Progenitor cell of endocrine pancreas (in vitro differentiated cells): ENCODE data around the gene DNAJB11. TPM values are rescaled to one million over a fixed set of nuclear protein-coding genes. Genes with fewer than 3 reads are reported as not detected.

Experiments used
- DNase-seq: peaks from one replicate; pipeline ENCODE4 v3.0.0; 2021; ENCODE audit warnings: low spot score; ENCODE audit not compliant: unreplicated experiment
- H3K27ac Mint-ChIP-seq: 2 replicates; pipeline ENCODE4 v1.8.0; 2021; ENCODE audit warnings: mild to moderate bottlenecking, moderate library complexity, mixed read lengths
- H3K27me3 Mint-ChIP-seq: 2 replicates; pipeline ENCODE4 v1.8.0; 2021; ENCODE audit warnings: mixed read lengths
- H3K36me3 Mint-ChIP-seq: 2 replicates; pipeline ENCODE4 v1.8.0; 2022; ENCODE audit warnings: mixed read lengths; ENCODE audit not compliant: insufficient read depth
- H3K4me1 Mint-ChIP-seq: 2 replicates; pipeline ENCODE4 v1.8.0; 2021; ENCODE audit warnings: low read depth, mixed read lengths
- H3K4me3 Mint-ChIP-seq: 2 replicates; pipeline ENCODE4 v1.8.0; 2021; ENCODE audit warnings: low read depth, mild to moderate bottlenecking, moderate library complexity, mixed read lengths
- H3K9me3 Mint-ChIP-seq: 2 replicates; pipeline ENCODE4 v1.8.0; 2021; ENCODE audit warnings: low read depth, mixed read lengths
- total RNA-seq: library from RNA; stranded (reverse); gene quantifications from 2 replicates; pipeline ENCODE4 v1.2.1, GENCODE V29; 2021
- TF ChIP-seq, protein P1 (sequence below): fragments of 200-600 bp; sonication (generic); IDR thresholded peaks from one replicate; pipeline ENCODE4 v1.5.0; 2021; ENCODE audit warnings: antibody characterized with exemption, mild to moderate bottlenecking; ENCODE audit not compliant: unreplicated experiment

Gene DNAJB11
- total RNA-seq, 1 donor from 2014 or later, result 53.4 TPM

DNA sequence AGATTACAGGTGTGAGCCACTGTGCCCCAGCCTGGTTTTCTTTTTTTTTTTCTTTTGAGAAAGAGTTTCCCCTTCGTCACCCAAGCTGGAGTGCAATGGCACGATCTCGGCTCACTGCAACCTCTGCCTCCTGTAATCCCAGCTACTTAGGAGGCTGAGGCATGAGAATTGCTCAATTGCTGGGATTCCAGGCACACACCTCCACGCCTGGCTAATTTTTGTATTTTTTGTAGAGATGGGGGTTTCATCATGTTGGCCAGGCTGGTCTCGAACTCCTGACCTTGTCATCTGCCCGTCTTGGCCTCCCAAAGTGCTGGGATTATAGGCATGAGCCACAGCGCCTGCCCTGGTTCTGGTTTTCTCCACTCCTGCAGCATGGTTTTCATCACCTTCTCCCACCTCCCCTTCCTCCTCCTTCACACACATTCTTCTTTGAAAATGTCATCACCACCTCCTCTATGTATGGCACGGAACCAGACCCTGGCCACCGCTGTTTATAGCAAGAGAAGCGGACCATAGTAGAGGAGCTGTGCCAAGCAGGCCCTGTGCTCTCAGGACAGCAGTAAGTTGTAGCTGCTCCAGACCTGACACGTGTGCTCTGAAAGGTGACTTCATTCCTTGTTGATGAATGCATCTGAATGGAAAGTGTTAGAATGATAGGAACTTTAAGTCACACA lies 27.7 kb downstream of the DNAJB11 start:
- Mint-ChIP-seq H3K4me3 (no peak overlapping the region), H3K36me3 (no peaks in the 10 kb centered on the region), H3K27me3 (peaks cover 4% of the 10 kb centered on the region), H3K9me3 (no peaks in the 10 kb centered on the region), H3K27ac (no peak overlapping the region), H3K4me1 (peaks cover 25% of the 10 kb centered on the region)
- TF ChIP-seq, protein P1, sequence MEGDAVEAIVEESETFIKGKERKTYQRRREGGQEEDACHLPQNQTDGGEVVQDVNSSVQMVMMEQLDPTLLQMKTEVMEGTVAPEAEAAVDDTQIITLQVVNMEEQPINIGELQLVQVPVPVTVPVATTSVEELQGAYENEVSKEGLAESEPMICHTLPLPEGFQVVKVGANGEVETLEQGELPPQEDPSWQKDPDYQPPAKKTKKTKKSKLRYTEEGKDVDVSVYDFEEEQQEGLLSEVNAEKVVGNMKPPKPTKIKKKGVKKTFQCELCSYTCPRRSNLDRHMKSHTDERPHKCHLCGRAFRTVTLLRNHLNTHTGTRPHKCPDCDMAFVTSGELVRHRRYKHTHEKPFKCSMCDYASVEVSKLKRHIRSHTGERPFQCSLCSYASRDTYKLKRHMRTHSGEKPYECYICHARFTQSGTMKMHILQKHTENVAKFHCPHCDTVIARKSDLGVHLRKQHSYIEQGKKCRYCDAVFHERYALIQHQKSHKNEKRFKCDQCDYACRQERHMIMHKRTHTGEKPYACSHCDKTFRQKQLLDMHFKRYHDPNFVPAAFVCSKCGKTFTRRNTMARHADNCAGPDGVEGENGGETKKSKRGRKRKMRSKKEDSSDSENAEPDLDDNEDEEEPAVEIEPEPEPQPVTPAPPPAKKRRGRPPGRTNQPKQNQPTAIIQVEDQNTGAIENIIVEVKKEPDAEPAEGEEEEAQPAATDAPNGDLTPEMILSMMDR, result no peak
- DNase-seq, result no peak

DNA sequence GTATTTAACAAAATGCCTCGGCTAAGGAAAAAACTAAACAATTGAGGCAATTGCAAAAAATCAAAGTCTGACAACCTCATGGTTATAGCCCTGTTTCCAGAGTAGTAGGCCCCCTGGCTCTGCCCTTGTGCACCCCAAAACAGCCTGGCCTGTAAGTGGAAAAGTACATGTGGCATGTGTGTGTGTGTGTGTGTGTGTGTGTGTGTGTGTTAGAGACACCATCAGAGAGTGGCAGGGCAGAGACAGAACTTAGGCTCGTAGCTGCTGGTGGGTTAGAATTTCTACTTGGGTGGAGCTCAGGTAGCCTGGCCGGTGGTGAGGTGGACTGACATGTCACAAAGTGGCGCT lies 28.2 kb downstream of the DNAJB11 start:
- Mint-ChIP-seq H3K27ac (no peak overlapping the region), H3K9me3 (no peaks in the 10 kb centered on the region), H3K36me3 (no peaks in the 10 kb centered on the region), H3K27me3 (peaks cover 4% of the 10 kb centered on the region), H3K4me3 (no peak overlapping the region), H3K4me1 (peaks cover 25% of the 10 kb centered on the region)
- TF ChIP-seq, protein P1, result no peak
- DNase-seq, result no peak

DNA sequence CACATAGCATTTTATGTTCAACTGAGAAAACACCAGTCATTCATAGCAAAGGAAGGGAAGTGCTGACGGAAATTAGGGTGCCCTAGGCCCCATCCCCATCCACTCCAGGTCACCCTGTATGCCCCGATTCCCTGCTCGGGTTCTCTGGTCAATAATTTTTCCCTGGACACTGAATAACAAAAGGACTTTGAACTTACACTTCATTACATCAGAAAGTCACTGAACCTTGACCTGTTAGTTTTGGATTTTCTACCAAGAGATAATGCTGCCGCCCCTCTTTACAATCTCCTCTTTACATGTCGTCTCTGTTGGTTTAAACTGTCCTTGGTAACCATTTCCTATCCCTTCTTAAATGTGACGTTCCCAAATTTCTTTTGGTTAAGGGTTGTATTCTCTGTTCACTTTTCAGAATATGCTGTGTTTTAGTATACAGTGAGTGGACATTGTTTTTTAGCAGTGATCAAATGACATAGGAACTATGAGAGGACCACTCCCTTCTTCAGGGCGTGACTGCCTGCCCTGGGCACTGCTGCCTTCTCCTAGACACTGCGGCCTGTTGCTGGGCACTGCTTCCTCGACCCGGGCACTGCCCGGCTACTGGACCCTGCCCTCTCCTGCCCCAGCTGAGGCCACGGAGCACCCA lies 28.7 kb downstream of the DNAJB11 start:
- Mint-ChIP-seq H3K4me3 (no peak overlapping the region), H3K27ac (no peak overlapping the region), H3K9me3 (no peaks in the 10 kb centered on the region), H3K4me1 (peaks cover 24% of the 10 kb centered on the region), H3K36me3 (no peaks in the 10 kb centered on the region), H3K27me3 (peaks cover 4% of the 10 kb centered on the region)
- TF ChIP-seq, protein P1, result no peak
- no peak for DNase-seq

DNA sequence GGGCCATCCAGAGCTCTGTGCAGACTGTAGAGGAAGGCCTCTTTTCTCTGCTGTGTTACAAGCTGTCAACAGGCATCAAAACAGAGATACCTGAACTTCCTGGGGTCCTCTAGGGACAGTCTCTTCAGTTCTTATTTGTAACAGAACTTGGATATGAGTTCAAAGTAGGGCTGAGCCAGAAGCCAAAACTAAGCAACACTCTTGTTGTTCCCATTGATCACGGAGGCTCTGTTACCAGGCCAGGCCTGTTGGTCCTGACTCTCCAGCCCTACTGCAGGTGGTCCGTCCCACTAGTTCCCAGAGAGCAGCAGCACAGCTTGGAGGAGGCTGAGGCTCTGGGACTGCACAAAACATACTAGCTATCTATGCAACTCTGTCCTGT lies 29.3 kb downstream of the DNAJB11 start:
- DNase-seq, result no peak
- Mint-ChIP-seq H3K27me3 (peaks cover 4% of the 10 kb centered on the region), H3K9me3 (no peaks in the 10 kb centered on the region), H3K4me3 (no peak overlapping the region), H3K36me3 (no peaks in the 10 kb centered on the region), H3K4me1 (peaks cover 23% of the 10 kb centered on the region), H3K27ac (no peak overlapping the region)
- TF ChIP-seq, protein P1, result no peak

DNA sequence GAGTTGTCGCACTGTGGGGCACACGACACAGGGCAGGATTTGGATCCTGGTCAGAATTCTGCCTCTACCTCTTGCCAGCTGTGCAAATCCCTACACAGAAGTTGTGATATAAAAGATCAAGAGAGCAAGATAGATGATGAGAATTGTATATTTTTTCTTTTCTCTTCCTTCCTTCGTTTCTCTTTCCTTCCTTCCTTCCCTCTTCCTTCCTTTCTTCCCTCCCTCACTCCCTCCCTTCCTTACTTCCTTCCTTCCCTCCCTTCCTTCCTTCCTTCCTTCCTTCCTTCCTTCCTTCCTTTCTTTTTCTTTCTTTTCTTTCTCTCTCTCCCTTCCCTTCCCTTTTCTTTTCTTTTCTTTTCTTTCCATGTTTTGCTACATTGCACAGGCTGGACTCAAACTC lies 30.4 kb downstream of the DNAJB11 start:
- no peak overlapping the region for H3K27ac Mint-ChIP-seq
- no peak for DNase-seq
- peaks cover 32% of the 10 kb centered on the region for H3K4me1 Mint-ChIP-seq
- no peaks in the 10 kb centered on the region for H3K9me3 Mint-ChIP-seq
- H3K4me3 Mint-ChIP-seq, result no peak overlapping the region
- H3K27me3 Mint-ChIP-seq, result peaks cover 4% of the 10 kb centered on the region
- no peaks in the 10 kb centered on the region for H3K36me3 Mint-ChIP-seq
- TF ChIP-seq, protein P1, result no peak
